Osteoblast (primary cell): ENCODE results near the gene SOS2. TPM values are rescaled to one million over a fixed set of nuclear protein-coding genes. Genes with fewer than 3 reads are reported as not detected.

Experiments
- DNase-seq: peaks from one replicate; pipeline ENCODE4 v3.0.0; 2011; ENCODE audit warnings: low spot score, mixed read lengths; ENCODE audit not compliant: insufficient read length; ENCODE audit errors: missing footprints
- H2AFZ ChIP-seq: 2 replicates; pipeline ENCODE4 v1.6.0; 2011; ENCODE audit warnings: mild to moderate bottlenecking, low read length
- H3K27ac ChIP-seq: 2 replicates; pipeline ENCODE4 v1.5.1; 2011; ENCODE audit warnings: mild to moderate bottlenecking, low read depth, low read length, moderate library complexity
- H3K27me3 ChIP-seq: 2 replicates; pipeline ENCODE4 v1.6.0; 2012; ENCODE audit warnings: mild to moderate bottlenecking, control low read depth, inconsistent platforms, low read length, moderate library complexity; ENCODE audit not compliant: insufficient read depth
- H3K36me3 ChIP-seq: 2 replicates; pipeline ENCODE4 v1.5.1; 2011; ENCODE audit warnings: mild to moderate bottlenecking, low read length, control low read depth, moderate library complexity; ENCODE audit not compliant: insufficient read depth
- H3K4me1 ChIP-seq: 2 replicates; pipeline ENCODE4 v1.5.1; 2011; ENCODE audit warnings: mild to moderate bottlenecking, low read length, control low read depth, moderate library complexity; ENCODE audit not compliant: insufficient read depth
- H3K4me2 ChIP-seq: 2 replicates; pipeline ENCODE4 v1.6.0; 2011; ENCODE audit warnings: mild to moderate bottlenecking, low read length; ENCODE audit not compliant: insufficient read depth
- H3K4me3 ChIP-seq: fragments of 200-600 bp; sonication (generic); 3 replicates; pipeline ENCODE4 v1.5.1; 2012; ENCODE audit warnings: mild to moderate bottlenecking, low read length, inconsistent platforms; ENCODE audit not compliant: insufficient read depth
- H3K79me2 ChIP-seq: 2 replicates; pipeline ENCODE4 v1.6.0; 2012; ENCODE audit warnings: mild to moderate bottlenecking, low read length, control low read depth, inconsistent platforms; ENCODE audit not compliant: insufficient read depth
- H3K9me3 ChIP-seq: 2 replicates; pipeline ENCODE4 v1.5.1; 2011; ENCODE audit warnings: low read depth, low read length, control low read depth
- H4K20me1 ChIP-seq: 2 replicates; pipeline ENCODE4 v1.6.0; 2012; ENCODE audit warnings: mild to moderate bottlenecking, low read length, control low read depth; ENCODE audit not compliant: insufficient read depth
- total RNA-seq: library from RNA; depleted of rRNA; stranded (reverse); fragments of >200 nt; gene quantifications from 2 replicates; pipeline ENCODE4 v1.2.3, GENCODE V29; 2012
- TF ChIP-seq, protein P1 (sequence below): IDR thresholded peaks from 2 replicates; pipeline ENCODE4 v1.5.1; 2011; ENCODE audit warnings: mild to moderate bottlenecking, low read depth, low read length, moderate library complexity; ENCODE audit errors: extremely low read depth

The SOS2 gene
- total RNA-seq, 1 donor, result 29.7 TPM

GRCh38 chr14:50122291-50122690, 109.1 kb downstream of the SOS2 start:
- no peak overlapping the region for H2AFZ ChIP-seq
- no peaks in the 10 kb centered on the region for H3K79me2 ChIP-seq
- no peak for DNase-seq
- no peaks in the 10 kb centered on the region for H3K4me1 ChIP-seq
- no peaks in the 10 kb centered on the region for H3K27me3 ChIP-seq
- TF ChIP-seq, protein P1, sequence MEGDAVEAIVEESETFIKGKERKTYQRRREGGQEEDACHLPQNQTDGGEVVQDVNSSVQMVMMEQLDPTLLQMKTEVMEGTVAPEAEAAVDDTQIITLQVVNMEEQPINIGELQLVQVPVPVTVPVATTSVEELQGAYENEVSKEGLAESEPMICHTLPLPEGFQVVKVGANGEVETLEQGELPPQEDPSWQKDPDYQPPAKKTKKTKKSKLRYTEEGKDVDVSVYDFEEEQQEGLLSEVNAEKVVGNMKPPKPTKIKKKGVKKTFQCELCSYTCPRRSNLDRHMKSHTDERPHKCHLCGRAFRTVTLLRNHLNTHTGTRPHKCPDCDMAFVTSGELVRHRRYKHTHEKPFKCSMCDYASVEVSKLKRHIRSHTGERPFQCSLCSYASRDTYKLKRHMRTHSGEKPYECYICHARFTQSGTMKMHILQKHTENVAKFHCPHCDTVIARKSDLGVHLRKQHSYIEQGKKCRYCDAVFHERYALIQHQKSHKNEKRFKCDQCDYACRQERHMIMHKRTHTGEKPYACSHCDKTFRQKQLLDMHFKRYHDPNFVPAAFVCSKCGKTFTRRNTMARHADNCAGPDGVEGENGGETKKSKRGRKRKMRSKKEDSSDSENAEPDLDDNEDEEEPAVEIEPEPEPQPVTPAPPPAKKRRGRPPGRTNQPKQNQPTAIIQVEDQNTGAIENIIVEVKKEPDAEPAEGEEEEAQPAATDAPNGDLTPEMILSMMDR, result no peak
- H3K4me2 ChIP-seq, result no peak overlapping the region
- no peaks in the 10 kb centered on the region for H4K20me1 ChIP-seq
- H3K9me3 ChIP-seq, result no peaks in the 10 kb centered on the region
- H3K27ac ChIP-seq, result no peak overlapping the region
- peaks cover 4% of the 10 kb centered on the region for H3K36me3 ChIP-seq
- H3K4me3 ChIP-seq, result no peak overlapping the region

GRCh38 chr14:50121486-50121885, 109.9 kb downstream of the SOS2 start:
- no peak overlapping the region for H3K27ac ChIP-seq
- TF ChIP-seq, protein P1, result no peak
- no peaks in the 10 kb centered on the region for H3K27me3 ChIP-seq
- peaks cover 7% of the 10 kb centered on the region for H3K4me1 ChIP-seq
- peaks cover 4% of the 10 kb centered on the region for H3K36me3 ChIP-seq
- DNase-seq, result no peak
- no peak overlapping the region for H3K4me2 ChIP-seq
- no peak overlapping the region for H2AFZ ChIP-seq
- H3K9me3 ChIP-seq, result no peaks in the 10 kb centered on the region
- no peaks in the 10 kb centered on the region for H4K20me1 ChIP-seq
- no peaks in the 10 kb centered on the region for H3K79me2 ChIP-seq
- no peak overlapping the region for H3K4me3 ChIP-seq

- Histone ChIP-seq H3K4me1 (peaks cover 14% of the 10 kb centered on the region), H3K36me3 (peaks cover 20% of the 10 kb centered on the region), H2AFZ (no peak overlapping the region), H3K27ac (no peak overlapping the region), H4K20me1 (peaks cover 2% of the 10 kb centered on the region), H3K27me3 (no peaks in the 10 kb centered on the region), H3K9me3 (no peaks in the 10 kb centered on the region), H3K79me2 (peaks cover 30% of the 10 kb centered on the region), H3K4me3 (no peak overlapping the region), H3K4me2 (no peak overlapping the region)
- TF ChIP-seq, protein P1, result no peak
- DNase-seq, result no peak
Observed at GRCh38 chr14:50117456-50117855, 113.9 kb downstream of the SOS2 start.

GRCh38 chr14:50116966-50117365, 114.4 kb downstream of the SOS2 start:
- H3K79me2 ChIP-seq, result peaks cover 30% of the 10 kb centered on the region
- H3K36me3 ChIP-seq, result peaks cover 25% of the 10 kb centered on the region
- H3K9me3 ChIP-seq, result no peaks in the 10 kb centered on the region
- peak overlapping the region; percentile 94 for H3K27ac ChIP-seq
- H3K4me2 ChIP-seq, result peak overlapping the region; percentile 91
- H3K4me1 ChIP-seq, result peaks cover 14% of the 10 kb centered on the region
- H3K27me3 ChIP-seq, result no peaks in the 10 kb centered on the region
- TF ChIP-seq, protein P1, result no peak
- peaks cover 2% of the 10 kb centered on the region for H4K20me1 ChIP-seq
- peak overlapping the region; percentile 95 for H2AFZ ChIP-seq
- H3K4me3 ChIP-seq, result peak overlapping the region; percentile 98
- peak; percentile 14 for DNase-seq
